Osteoblast (primary cell): ENCODE data around the gene TBC1D10A. TPM values are rescaled to one million over a fixed set of nuclear protein-coding genes. Genes with fewer than 3 reads are reported as not detected.
A peak's percentile ranks its signal among the peaks of the same experiment; 100 is the strongest.

ENCODE experiments used
- DNase-seq: peaks from one replicate; pipeline ENCODE4 v3.0.0; 2011; ENCODE audit warnings: low spot score, mixed read lengths; ENCODE audit not compliant: insufficient read length; ENCODE audit errors: missing footprints
- H2AFZ ChIP-seq: 2 replicates; pipeline ENCODE4 v1.6.0; 2011; ENCODE audit warnings: mild to moderate bottlenecking, low read length
- H3K27ac ChIP-seq: 2 replicates; pipeline ENCODE4 v1.5.1; 2011; ENCODE audit warnings: mild to moderate bottlenecking, low read depth, low read length, moderate library complexity
- H3K27me3 ChIP-seq: 2 replicates; pipeline ENCODE4 v1.6.0; 2012; ENCODE audit warnings: mild to moderate bottlenecking, control low read depth, inconsistent platforms, low read length, moderate library complexity; ENCODE audit not compliant: insufficient read depth
- H3K36me3 ChIP-seq: 2 replicates; pipeline ENCODE4 v1.5.1; 2011; ENCODE audit warnings: mild to moderate bottlenecking, low read length, control low read depth, moderate library complexity; ENCODE audit not compliant: insufficient read depth
- H3K4me1 ChIP-seq: 2 replicates; pipeline ENCODE4 v1.5.1; 2011; ENCODE audit warnings: mild to moderate bottlenecking, low read length, control low read depth, moderate library complexity; ENCODE audit not compliant: insufficient read depth
- H3K4me2 ChIP-seq: 2 replicates; pipeline ENCODE4 v1.6.0; 2011; ENCODE audit warnings: mild to moderate bottlenecking, low read length; ENCODE audit not compliant: insufficient read depth
- H3K4me3 ChIP-seq: fragments of 200-600 bp; sonication (generic); 3 replicates; pipeline ENCODE4 v1.5.1; 2012; ENCODE audit warnings: mild to moderate bottlenecking, low read length, inconsistent platforms; ENCODE audit not compliant: insufficient read depth
- H3K79me2 ChIP-seq: 2 replicates; pipeline ENCODE4 v1.6.0; 2012; ENCODE audit warnings: mild to moderate bottlenecking, low read length, control low read depth, inconsistent platforms; ENCODE audit not compliant: insufficient read depth
- H3K9me3 ChIP-seq: 2 replicates; pipeline ENCODE4 v1.5.1; 2011; ENCODE audit warnings: low read depth, low read length, control low read depth
- H4K20me1 ChIP-seq: 2 replicates; pipeline ENCODE4 v1.6.0; 2012; ENCODE audit warnings: mild to moderate bottlenecking, low read length, control low read depth; ENCODE audit not compliant: insufficient read depth
- total RNA-seq: library from RNA; depleted of rRNA; stranded (reverse); fragments of >200 nt; gene quantifications from 2 replicates; pipeline ENCODE4 v1.2.3, GENCODE V29; 2012
- TF ChIP-seq, protein P1 (sequence below): IDR thresholded peaks from 2 replicates; pipeline ENCODE4 v1.5.1; 2011; ENCODE audit warnings: mild to moderate bottlenecking, low read depth, low read length, moderate library complexity; ENCODE audit errors: extremely low read depth

The TBC1D10A gene
- total RNA-seq, 1 donor: 32.9 TPM

DNA sequence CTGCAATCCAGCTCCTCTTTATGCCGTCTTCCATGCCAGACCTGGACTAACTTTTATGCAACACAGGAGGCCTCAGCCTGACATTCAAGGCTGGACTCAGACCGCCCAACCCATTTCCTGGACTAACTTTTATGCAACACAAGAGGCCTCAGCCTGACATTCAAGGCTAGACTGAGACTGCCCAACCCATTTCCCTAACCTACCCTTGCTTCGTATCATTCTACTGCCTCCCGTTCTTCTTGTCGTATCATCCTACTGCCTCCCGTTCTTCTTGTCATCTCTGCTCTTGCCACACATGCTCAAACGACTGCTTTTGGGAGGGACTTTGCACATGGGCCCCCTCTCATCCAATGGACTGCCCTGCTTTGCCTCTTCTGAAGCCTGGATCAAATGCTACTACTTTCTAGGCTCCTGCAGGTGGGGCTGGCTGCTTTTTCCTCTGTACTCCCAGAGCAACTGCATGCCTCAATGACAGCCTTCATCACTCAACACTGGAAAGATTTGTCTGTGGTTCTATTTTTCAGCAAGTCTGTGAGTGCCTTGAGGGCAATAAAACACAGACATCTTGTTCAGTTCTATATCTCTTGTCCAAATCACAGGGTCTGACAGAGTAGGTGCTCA, 7.8 kb downstream of the TBC1D10A start:
- H3K4me2 ChIP-seq: no peak overlapping the region
- DNase-seq: no peak
- TF ChIP-seq, protein P1, sequence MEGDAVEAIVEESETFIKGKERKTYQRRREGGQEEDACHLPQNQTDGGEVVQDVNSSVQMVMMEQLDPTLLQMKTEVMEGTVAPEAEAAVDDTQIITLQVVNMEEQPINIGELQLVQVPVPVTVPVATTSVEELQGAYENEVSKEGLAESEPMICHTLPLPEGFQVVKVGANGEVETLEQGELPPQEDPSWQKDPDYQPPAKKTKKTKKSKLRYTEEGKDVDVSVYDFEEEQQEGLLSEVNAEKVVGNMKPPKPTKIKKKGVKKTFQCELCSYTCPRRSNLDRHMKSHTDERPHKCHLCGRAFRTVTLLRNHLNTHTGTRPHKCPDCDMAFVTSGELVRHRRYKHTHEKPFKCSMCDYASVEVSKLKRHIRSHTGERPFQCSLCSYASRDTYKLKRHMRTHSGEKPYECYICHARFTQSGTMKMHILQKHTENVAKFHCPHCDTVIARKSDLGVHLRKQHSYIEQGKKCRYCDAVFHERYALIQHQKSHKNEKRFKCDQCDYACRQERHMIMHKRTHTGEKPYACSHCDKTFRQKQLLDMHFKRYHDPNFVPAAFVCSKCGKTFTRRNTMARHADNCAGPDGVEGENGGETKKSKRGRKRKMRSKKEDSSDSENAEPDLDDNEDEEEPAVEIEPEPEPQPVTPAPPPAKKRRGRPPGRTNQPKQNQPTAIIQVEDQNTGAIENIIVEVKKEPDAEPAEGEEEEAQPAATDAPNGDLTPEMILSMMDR: no peak
- H2AFZ ChIP-seq: no peak overlapping the region
- H3K9me3 ChIP-seq: no peaks in the 10 kb centered on the region
- peaks cover 76% of the 10 kb centered on the region for H4K20me1 ChIP-seq
- peaks cover 100% of the 10 kb centered on the region for H3K79me2 ChIP-seq
- peaks cover 35% of the 10 kb centered on the region for H3K4me1 ChIP-seq
- H3K27me3 ChIP-seq: no peaks in the 10 kb centered on the region
- H3K4me3 ChIP-seq: no peak overlapping the region
- H3K27ac ChIP-seq: no peak overlapping the region
- peaks cover 30% of the 10 kb centered on the region for H3K36me3 ChIP-seq

DNA sequence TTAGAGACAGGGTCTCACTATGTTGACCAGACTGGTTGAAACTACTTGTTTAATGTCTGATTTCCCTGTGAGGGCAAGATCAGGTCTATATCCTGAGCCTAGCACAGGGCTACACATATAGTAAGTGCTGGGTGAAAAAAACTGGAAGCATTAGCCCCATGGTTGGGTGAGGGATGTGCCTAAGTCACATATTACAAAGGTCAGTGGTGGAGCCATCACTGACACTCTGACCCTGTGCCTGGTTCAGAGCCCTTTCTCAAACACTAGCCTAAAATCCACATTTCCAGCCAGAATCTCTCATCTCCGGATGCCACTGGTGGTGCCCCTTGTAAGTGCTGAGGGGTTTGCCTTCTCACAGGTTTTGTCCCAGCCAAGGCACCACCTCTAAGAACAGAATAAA, 9.0 kb downstream of the TBC1D10A start:
- Histone ChIP-seq H3K4me1 (peaks cover 40% of the 10 kb centered on the region), H3K27ac (peak overlapping the region; percentile 17)
- peak; percentile 21 for DNase-seq

DNA sequence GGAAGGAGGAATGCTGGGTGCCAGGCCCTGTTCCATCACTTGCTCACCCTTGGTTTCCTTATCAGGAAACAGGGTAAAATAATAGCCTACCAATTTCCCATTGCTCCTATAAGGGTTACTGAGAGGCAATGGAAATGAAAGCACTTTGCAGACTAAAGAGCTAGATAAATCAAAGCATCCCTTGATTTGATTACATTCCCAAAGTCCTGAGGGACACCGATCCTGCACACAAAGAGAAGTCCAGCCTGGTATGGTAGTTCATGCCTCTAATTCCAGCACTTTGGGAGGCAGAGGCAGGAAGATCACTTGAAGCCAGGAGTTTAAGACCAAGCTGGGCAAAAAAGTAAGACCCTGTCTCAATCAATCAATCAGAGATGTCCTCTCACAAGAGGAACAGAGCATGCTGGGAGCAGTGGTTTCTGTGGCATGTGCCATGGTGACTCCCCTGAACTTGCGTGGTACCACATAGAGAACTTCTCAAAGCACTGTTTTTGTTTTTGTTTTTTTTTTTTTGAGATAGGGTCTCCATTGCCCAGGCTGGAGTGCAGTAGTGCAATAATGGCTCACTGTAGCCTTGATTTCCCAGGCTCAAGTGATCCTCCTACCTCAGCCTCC, 10.7 kb downstream of the TBC1D10A start:
- peaks cover 87% of the 10 kb centered on the region for H3K79me2 ChIP-seq
- no peak overlapping the region for H3K4me3 ChIP-seq
- no peak overlapping the region for H2AFZ ChIP-seq
- TF ChIP-seq, protein P1: no peak
- H3K4me1 ChIP-seq: peaks cover 52% of the 10 kb centered on the region
- H4K20me1 ChIP-seq: peaks cover 81% of the 10 kb centered on the region
- H3K27ac ChIP-seq: no peak overlapping the region
- peaks cover 20% of the 10 kb centered on the region for H3K36me3 ChIP-seq
- H3K27me3 ChIP-seq: no peaks in the 10 kb centered on the region
- no peak for DNase-seq
- H3K9me3 ChIP-seq: no peaks in the 10 kb centered on the region
- no peak overlapping the region for H3K4me2 ChIP-seq

More for the DNA sequence above, 9.0 kb downstream of the TBC1D10A start:
- H3K79me2 ChIP-seq: peaks cover 98% of the 10 kb centered on the region
- H4K20me1 ChIP-seq: peaks cover 74% of the 10 kb centered on the region
- TF ChIP-seq, protein P1: no peak
- H3K27me3 ChIP-seq: no peaks in the 10 kb centered on the region
- no peaks in the 10 kb centered on the region for H3K9me3 ChIP-seq
- H3K4me3 ChIP-seq: no peak overlapping the region
- H2AFZ ChIP-seq: no peak overlapping the region
- H3K4me2 ChIP-seq: no peak overlapping the region
- peaks cover 25% of the 10 kb centered on the region for H3K36me3 ChIP-seq

DNA sequence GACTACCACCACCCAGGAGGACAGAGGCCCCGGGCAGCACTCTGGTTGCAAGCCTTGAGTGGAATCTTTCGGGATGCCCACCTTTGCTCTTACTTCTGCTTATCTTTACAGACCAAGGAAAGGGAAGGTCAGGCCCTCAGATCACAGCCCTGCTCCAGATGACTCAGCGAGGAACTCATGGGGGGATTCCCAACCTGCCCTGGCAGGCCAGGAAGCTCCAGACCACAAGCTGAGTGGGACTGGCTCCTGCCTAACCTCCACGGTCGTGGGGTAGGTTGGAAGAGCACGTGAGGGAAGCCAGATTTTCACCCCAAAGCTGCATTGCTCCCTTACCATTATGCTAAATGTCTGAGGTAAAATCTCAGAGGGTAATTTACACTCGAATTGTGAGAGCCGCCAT, 11.8 kb downstream of the TBC1D10A start:
- Histone ChIP-seq H3K4me1 (peaks cover 63% of the 10 kb centered on the region), H3K36me3 (peaks cover 10% of the 10 kb centered on the region)

More for the DNA sequence above, 11.8 kb downstream of the TBC1D10A start:
- H3K79me2 ChIP-seq: peaks cover 87% of the 10 kb centered on the region
- TF ChIP-seq, protein P1: no peak
- DNase-seq: peak; percentile 23
- no peak overlapping the region for H3K4me3 ChIP-seq
- H3K9me3 ChIP-seq: no peaks in the 10 kb centered on the region
- H4K20me1 ChIP-seq: peaks cover 81% of the 10 kb centered on the region
- H3K27ac ChIP-seq: no peak overlapping the region
- H3K4me2 ChIP-seq: no peak overlapping the region
- no peak overlapping the region for H2AFZ ChIP-seq
- no peaks in the 10 kb centered on the region for H3K27me3 ChIP-seq
